NOMO-1 treated with DMSO at 0.1 percent for 48 hours (cell line): ENCODE data around the gene NYAP1.

Source experiments
- DNase-seq: peaks from one replicate; lab custom pipeline; 2025; ENCODE audit not compliant: unreplicated experiment; lab: John Stamatoyannopoulos, UW

Gene NYAP1

DNA sequence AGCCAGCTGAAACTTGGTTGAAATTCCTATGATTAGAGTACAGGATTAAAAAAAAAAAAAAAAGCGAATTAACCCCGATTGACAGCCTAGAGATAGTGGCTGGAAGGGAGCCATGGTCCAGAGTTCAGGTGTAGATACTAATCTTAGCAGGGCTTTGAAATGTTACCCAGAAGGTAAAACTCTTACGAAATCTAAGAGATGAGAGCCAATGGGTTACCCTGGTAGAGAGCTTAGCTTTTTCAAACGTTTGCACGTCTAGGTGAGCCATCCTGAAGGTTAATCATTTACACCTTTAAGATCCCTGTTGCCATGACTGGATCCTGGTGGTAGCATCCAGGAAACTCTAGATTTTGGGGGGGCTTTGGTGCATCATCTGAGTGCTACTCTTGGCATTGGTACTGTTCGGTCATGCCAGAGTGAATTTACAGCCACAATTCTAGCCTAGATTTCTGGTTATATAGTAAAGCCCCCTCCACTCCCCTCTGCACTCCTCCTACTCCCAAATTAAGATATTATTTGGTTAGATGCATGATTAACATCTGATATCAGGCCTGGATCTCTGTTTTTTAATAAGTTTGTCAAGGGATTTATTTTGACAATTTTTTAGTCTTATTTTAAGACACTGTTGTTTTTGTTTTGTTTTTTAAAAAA, 56.5 kb downstream of the NYAP1 start:
- DNase-seq, result no peak

DNA sequence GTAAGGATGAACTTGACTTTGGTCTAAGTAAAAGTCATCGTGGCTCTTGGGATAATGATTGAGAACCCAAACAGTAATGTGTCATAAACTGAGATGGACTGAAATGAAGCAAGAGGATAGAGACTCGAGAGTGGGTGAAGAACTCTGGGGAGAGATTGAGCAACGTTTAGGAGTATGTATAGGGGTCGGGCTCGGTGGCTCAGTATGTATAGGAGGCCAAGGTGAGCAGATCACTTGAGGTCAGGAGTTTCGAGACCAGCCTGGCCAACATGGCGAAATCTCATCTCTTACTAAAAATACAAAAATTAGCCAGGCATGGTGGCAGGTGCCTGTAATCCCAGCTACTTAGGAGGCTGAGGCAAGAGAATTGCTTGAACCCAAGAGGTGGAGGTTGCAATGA, 57.6 kb downstream of the NYAP1 start:
- DNase-seq, result peak; percentile 8

DNA sequence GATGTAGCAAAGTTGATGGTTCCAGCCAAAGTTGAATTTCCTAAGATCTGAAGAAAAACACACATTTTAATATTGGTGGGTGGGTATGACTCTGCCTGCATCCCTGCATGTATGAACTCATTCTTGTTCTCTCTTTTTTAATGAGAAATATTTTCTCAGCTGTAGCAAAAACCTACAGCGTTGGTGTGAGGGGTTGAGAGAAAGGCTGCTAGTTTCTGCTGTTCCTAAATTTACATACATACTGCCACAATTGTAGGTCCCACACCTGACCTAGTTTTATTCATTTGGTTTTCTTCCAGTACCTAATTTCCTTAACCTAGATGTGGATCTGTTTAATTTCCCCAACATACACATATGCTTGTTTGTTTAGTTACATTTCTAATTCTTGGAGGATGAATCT, 59.9 kb downstream of the NYAP1 start:
- DNase-seq, result no peak

DNA sequence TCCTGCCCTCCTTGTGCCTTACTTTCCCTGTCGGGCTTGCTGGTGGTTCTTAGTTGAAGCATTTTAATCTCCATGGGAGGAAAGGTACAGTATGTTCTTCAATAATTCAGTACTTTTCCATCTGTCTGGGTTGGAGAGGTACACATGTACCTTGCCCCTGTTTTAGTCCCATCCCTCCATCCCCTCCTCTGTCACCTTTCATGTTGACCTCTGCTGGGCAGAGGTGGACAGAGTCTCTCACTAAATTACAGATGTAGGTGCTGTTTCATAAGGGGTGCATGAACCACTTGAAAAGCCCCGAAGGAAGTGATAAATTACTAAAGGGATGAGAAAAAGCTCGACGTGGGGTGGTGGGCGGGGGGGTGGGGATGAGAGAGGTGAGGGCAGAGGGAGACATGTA, 60.7 kb downstream of the NYAP1 start:
- no peak for DNase-seq
